Subcutaneous abdominal adipose tissue (tissue), 5 donors: ENCODE data around the gene ENTHD1.
"Not testable (repeated sequence)": the region's sequence is repeated elsewhere in the genome, so short reads cannot be mapped to it uniquely, and the experiment has no call there.

ENCODE experiments used
- H3K27ac ChIP-seq: one replicate; pipeline ENCODE4 v1.7.0; 2013; ENCODE audit warnings: low read depth, mild to moderate bottlenecking, inconsistent platforms, low read length, moderate library complexity
- H3K27me3 ChIP-seq, 5 donors: one replicate each; pipeline ENCODE4 v1.7.0; 2013; ENCODE audit warnings: low read length in 5 of 5, inconsistent platforms in 1 of 5; ENCODE audit not compliant: control insufficient read depth in 5 of 5, insufficient read depth in 4 of 5
- H3K36me3 ChIP-seq, 5 donors: one replicate each; pipeline ENCODE4 v1.7.0; 2013; ENCODE audit warnings: low read length in 5 of 5; ENCODE audit not compliant: control insufficient read depth in 5 of 5, insufficient read depth in 5 of 5
- H3K4me1 ChIP-seq, 5 donors: one replicate each; pipeline ENCODE4 v1.7.0; 2013; ENCODE audit warnings: low read length in 5 of 5, mild to moderate bottlenecking in 3 of 5, moderate library complexity in 1 of 5; ENCODE audit not compliant: control insufficient read depth in 5 of 5, insufficient read depth in 5 of 5
- H3K4me3 ChIP-seq, 5 donors: one replicate each; pipeline ENCODE4 v1.7.0; 2013; ENCODE audit warnings: low read length in 5 of 5, low read depth in 1 of 5
- H3K9ac ChIP-seq, 5 donors: one replicate each; pipeline ENCODE4 v1.7.0; 2013; ENCODE audit warnings: low read length in 5 of 5, mild to moderate bottlenecking in 4 of 5, moderate library complexity in 3 of 5
- H3K9me3 ChIP-seq, 5 donors: one replicate each; pipeline ENCODE4 v1.7.0; 2013; ENCODE audit warnings: low read length in 5 of 5; ENCODE audit not compliant: control insufficient read depth in 5 of 5
- donor health status: healthy.
- donor health status: healthy.
- donor health status: healthy.
- donor health status: healthy.
- donor health status: healthy.

Gene ENTHD1

DNA sequence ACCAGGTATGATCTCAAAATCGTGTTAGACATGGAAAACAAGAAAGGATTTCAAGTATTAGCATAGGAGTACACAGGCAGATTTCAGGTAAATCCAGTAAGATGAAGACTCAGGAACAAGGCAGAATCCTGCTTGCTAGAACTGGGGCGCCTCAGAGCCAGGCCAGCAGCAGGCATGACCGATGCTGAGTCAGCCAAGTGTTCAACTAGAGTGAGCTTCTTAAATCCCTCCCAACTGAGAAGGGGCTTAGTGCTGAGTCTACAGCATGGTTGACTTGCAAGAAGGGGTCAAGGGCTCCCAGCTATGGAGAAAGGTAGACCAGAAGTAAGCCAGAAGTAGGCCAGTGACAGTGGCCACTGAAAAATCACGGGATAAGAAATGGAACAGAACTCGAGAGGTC lies 19.8 kb upstream of the ENTHD1 start:
- Histone ChIP-seq H3K9me3 (no peaks in the 10 kb centered on the region), H3K4me1 (peaks cover 0 to 13% (median 8%) of the 10 kb centered on the region in 5 donors), H3K4me3 (no peak overlapping the region), H3K27ac (no peak overlapping the region), H3K36me3 (no peaks in the 10 kb centered on the region), H3K9ac (no peak overlapping the region), H3K27me3 (no peaks in the 10 kb centered on the region)

DNA sequence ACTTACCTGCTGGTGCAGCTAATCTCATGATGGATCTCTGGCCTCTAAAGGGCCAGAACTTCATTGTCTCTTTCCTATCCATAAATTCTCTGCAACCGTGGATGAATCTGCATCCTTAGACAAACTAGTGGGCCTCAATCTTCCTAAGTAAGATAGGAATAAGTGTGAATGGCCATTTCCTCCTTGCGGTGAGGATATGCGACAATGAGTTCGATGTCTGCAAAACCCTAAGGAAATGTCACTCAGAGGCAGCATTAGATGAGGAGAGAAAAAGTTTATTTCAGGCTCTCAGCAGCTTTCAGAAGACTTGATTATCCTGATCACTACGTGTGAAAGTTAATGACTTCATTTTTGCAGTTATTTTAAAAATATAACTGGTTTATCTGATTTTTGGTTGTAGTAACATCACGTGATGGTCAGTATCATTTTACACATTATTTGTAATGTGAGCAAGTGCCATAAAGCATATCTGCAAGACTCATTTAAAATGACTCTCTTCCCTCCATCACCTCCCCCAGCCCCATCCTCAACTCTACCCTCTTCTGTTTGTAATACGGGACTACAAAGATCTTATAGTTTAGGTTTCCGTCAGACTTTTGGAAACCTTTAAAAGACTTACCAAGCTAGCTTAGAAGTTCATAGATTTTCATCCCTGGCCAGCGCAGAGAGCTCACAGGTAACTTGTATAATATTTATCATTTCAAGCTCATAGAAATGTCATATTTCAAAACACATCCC lies 17.5 kb upstream of the ENTHD1 start:
- Histone ChIP-seq H3K27ac (no peak overlapping the region), H3K9me3 (no peaks in the 10 kb centered on the region), H3K9ac (no peak overlapping the region), H3K27me3 (no peaks in the 10 kb centered on the region), H3K36me3 (no peaks in the 10 kb centered on the region), H3K4me1 (no peaks in the 10 kb centered on the region), H3K4me3 (no peak overlapping the region)

DNA sequence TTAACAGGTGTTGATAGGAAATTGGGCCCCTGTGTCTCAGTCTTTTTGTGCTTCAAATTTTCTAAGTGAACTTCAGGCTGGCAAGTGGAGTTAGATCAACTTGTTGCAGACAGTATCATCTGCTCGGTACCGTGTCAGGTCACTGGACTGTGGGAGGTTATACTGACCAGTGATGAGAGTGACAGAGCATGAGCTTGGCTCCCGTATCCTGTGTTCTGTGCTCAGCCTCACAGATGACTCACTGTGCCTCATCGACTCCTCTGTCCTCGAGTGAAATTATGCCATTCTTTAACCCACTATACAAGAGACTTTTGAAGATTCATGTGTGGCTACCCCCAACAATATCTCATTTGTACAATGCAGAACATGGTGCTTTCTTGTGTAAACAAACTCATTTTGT lies 15.2 kb upstream of the ENTHD1 start:
- Histone ChIP-seq H3K4me3 (no peak overlapping the region), H3K9ac (no peak overlapping the region), H3K9me3 (no peaks in the 10 kb centered on the region), H3K27me3 (no peaks in the 10 kb centered on the region), H3K4me1 (no peaks in the 10 kb centered on the region), H3K36me3 (no peaks in the 10 kb centered on the region), H3K27ac (no peak overlapping the region)

DNA sequence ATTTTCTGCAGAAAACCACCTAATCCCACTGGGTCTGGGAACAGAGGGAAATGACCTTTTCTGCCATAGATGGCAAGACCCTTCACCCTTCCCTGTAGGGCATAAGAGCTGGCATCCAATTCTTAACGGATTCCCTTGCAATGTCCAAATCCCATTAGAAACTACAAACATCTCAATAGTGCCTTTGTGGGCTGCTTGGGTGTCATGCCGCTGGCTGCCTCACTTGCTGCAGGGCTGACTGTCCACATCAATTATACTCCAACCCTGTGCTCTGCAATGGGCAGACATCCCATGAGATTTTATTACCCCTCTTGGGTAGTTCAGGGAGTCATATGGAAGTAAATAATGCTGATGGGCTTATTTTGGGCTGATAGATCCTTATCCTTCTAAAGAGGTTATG lies 14.6 kb upstream of the ENTHD1 start:
- Histone ChIP-seq H3K4me3 (no peak overlapping the region), H3K4me1 (no peaks in the 10 kb centered on the region), H3K36me3 (no peaks in the 10 kb centered on the region), H3K27ac (no peak overlapping the region), H3K27me3 (no peaks in the 10 kb centered on the region), H3K9ac (no peak overlapping the region), H3K9me3 (no peaks in the 10 kb centered on the region)

DNA sequence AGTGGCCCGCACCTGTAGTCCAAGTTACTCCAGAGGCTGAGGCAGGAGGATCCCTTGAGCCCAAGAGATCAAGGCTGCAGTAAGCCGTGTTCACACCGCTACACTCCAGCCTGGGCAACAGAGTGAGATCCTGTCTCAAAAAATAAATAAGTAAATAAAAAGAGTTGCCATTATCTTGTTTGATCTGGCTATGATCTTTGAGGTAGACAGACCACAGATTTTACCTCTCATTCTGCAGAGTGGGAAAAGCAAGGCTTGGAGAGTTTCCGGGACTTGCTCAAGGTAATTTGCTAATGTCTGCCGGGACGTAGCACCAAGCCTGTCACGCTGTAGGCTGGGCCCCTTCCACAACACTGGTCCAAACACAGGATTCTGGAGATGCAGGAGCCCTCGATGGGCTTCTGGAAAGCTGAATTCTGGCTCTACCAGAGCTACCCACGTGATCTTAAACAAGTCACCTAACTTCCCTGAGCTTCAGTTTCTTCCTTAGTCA lies 14.1 kb upstream of the ENTHD1 start:
- H3K27ac ChIP-seq = no peak overlapping the region
- H3K9me3 ChIP-seq = no peaks in the 10 kb centered on the region
- no peaks in the 10 kb centered on the region for H3K4me1 ChIP-seq
- H3K36me3 ChIP-seq = no peaks in the 10 kb centered on the region
- H3K27me3 ChIP-seq = no peaks in the 10 kb centered on the region
- H3K4me3 ChIP-seq = no peak overlapping the region
- H3K9ac ChIP-seq = no peak overlapping the region

DNA sequence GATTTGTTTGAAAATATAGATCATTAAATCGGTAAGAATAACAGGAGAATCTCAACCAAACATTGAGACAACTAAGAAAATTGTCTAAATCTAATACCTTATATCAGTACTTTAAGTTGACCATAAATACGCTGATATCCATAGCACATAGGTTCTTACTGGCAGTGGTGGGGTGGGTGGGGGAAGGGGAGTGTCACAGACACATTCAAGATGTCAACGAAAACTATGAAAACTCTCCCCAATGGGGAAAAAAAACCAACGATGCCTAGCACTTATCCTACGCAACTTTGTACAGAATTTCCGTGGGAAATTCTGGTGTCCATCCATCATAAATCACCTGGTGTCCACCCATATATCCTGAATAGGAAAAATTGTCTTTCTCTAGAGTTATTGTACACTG lies 13.5 kb upstream of the ENTHD1 start:
- Histone ChIP-seq H3K9ac (no peak overlapping the region), H3K4me3 (no peak overlapping the region), H3K27ac (no peak overlapping the region), H3K9me3 (no peaks in the 10 kb centered on the region), H3K4me1 (no peaks in the 10 kb centered on the region), H3K36me3 (no peaks in the 10 kb centered on the region), H3K27me3 (no peaks in the 10 kb centered on the region)

DNA sequence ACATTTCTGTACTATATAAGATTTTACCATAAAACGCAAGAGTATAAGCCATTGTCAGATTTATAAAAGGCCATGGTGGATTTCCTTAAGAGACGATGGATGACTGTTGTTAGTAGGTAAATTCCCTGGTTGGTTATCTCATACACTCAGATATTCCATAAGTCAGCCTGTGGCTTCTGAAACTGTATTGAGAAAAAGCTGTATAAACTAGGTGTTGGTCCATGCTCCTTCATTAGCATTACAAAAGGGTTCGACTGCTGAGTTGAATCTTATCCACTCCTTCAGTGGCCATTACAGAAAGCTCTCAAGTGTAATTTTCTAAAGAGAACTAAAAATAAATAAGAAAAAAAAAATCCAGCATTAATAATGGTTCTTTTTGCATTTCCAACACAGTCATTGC lies 12.6 kb upstream of the ENTHD1 start:
- Histone ChIP-seq H3K36me3 (no peaks in the 10 kb centered on the region), H3K9ac (no peak overlapping the region), H3K27me3 (no peaks in the 10 kb centered on the region), H3K27ac (no peak overlapping the region), H3K4me1 (no peaks in the 10 kb centered on the region), H3K9me3 (no peaks in the 10 kb centered on the region), H3K4me3 (no peak overlapping the region)

DNA sequence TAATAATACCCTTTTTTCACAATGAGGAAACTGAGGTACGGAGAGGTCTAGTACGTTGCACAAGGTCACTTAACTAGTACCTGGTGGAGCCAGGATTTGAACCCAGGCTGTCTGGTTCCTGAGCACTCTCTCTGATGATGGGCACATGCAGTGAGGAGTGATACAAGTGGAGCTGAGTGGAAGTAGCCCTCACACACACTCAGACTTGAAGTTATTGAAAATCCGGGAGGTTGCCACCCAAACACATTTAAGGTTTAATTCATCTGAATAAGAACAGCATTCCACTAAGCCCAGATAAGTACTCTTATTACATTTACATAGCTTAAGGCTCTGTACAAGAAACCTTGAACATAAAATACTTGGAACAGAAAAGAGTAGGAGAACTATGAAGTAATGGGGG lies 12.1 kb upstream of the ENTHD1 start:
- Histone ChIP-seq H3K27me3 (no peaks in the 10 kb centered on the region), H3K4me3 (no peak overlapping the region), H3K27ac (no peak overlapping the region), H3K9me3 (no peaks in the 10 kb centered on the region), H3K9ac (no peak overlapping the region), H3K4me1 (peaks cover 0 to 3% (median 0%) of the 10 kb centered on the region in 5 donors), H3K36me3 (no peaks in the 10 kb centered on the region)

DNA sequence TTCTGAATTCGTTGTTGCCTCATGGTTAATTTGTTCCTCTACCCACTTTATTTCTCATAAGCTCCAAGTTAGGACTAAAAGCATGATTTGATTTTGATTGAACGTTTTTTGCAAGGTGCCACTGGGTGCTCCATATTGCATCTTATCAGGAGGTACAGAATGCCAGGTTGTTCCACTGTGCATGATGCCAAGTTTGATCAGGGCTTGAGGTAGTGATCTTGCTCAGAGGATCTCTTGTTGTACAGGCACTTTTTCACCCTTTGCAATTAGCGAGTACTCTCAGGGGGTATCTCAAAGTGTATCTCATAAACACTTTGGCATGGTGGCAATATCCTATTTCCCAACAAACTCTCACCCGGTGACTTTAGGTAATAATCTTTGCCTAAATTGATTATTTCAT lies 11.3 kb upstream of the ENTHD1 start:
- peaks cover 0 to 3% (median 0%) of the 10 kb centered on the region in 5 donors for H3K4me1 ChIP-seq
- no peak overlapping the region for H3K4me3 ChIP-seq
- no peaks in the 10 kb centered on the region for H3K27me3 ChIP-seq
- H3K36me3 ChIP-seq = no peaks in the 10 kb centered on the region
- H3K9me3 ChIP-seq = no peaks in the 10 kb centered on the region
- H3K27ac ChIP-seq = no peak overlapping the region
- H3K9ac ChIP-seq = no peak overlapping the region

DNA sequence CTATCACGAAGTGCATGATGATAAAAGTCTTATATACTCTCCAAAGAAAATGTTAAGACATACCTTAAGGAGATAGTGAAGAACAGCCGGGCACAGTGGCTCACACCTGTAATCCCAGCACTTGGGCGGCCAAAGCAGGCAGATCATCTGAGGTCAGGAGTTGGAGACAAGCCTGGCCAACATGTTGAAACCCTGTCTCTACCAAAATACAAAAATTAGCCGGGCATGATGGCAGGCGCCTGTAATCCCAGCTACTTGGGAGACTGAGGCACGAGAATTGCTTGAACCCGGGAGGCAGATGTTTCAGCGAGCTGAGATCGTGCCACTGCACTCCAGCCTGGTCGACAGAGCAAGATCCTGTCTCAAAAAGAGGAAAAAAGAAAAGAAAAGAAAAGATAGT lies 10.5 kb upstream of the ENTHD1 start:
- H3K9ac ChIP-seq, H3K27ac ChIP-seq, H3K4me1 ChIP-seq, H3K27me3 ChIP-seq, H3K36me3 ChIP-seq, H3K4me3 ChIP-seq, H3K9me3 ChIP-seq: not testable (repeated sequence)
